K562 (cell line): ENCODE results near the gene DHRS2. TPM values are rescaled to one million over a fixed set of nuclear protein-coding genes. Genes with fewer than 3 reads are reported as not detected.

Experiments
- ATAC-seq: fragments of 200-7000 bp; cut with Tn5 transposase; 3 replicates; pipeline ENCODE4 v1.9.1; 2020; ENCODE audit warnings: moderate library complexity
- BruUV-seq: library from RNA; stranded (reverse); fragments of 400-500 nt; replicated peaks from 2 replicates; lab custom pipeline; 2021; lab: Mats Ljungman, UMichigan
- CTCF ChIA-PET: fragments of 300-600 bp; formaldehyde crosslinking; extraction: SDS; loops from one replicate; lab custom pipeline; 2021; ENCODE audit warnings: low intra/inter-chr PET ratio; lab: Yijun Ruan, JAX
- POLR2A ChIA-PET: fragments of 300-600, 350-650 bp; sonication (Branson Sonifier 250); formaldehyde crosslinking; extraction: SDS; loops from one replicate; lab custom pipeline; 2021; ENCODE audit warnings: antibody characterized with exemption, inconsistent platforms; lab: Yijun Ruan, JAX
- DNase-seq, 4 experiments: peaks; one replicate each; pipeline versions ENCODE4 v3.0.0 to v3.0.0-alpha.2; 2011 to 2018; ENCODE audit warnings: low spot score in 3 of 4, mixed read lengths in 3 of 4; ENCODE audit errors: extremely low read depth in 1 of 4
- FAIRE-seq: peaks from 2 replicates; lab custom pipeline; 2011; peaks lifted over from hg19 to GRCh38; lab: Jason Lieb, UNC
- H2AFZ ChIP-seq: 2 replicates; pipeline ENCODE4 v1.6.0; 2011; ENCODE audit warnings: low read depth, low read length, control low read depth, inconsistent platforms
- H3K27ac ChIP-seq: fragments of 200-600 bp; 3 replicates; pipeline ENCODE4 v1.8.0; 2011; ENCODE audit warnings: low read depth, mild to moderate bottlenecking, control low read depth, inconsistent platforms, low read length, moderate library complexity, mixed read lengths; ENCODE audit errors: extremely low read depth
- H3K27me3 ChIP-seq, 2 experiments: fragments of 300-600 bp in 1 of 2; 2 replicates in 1 of 2; 3 replicates in 1 of 2; pipeline versions ENCODE4 v1.6.0 to v1.8.0; 2011; ENCODE audit warnings: inconsistent platforms in 2 of 2, low read length in 2 of 2, mild to moderate bottlenecking in 1 of 2, mixed read lengths in 1 of 2, moderate library complexity in 1 of 2; ENCODE audit not compliant: control insufficient read depth in 2 of 2, insufficient read depth in 2 of 2
- H3K36me3 ChIP-seq: fragments of 300-600 bp; 3 replicates; pipeline ENCODE4 v1.8.0; 2011; ENCODE audit warnings: mild to moderate bottlenecking, low read length, inconsistent platforms; ENCODE audit not compliant: control insufficient read depth, insufficient read depth
- H3K4me1 ChIP-seq, 2 experiments: fragments of 200-600 bp in 1 of 2; replicated peaks in 1 of 2; 2 replicates in 1 of 2; 3 replicates in 1 of 2; pipeline versions ENCODE4 v1.5.1 to v1.8.0; 2011; ENCODE audit warnings: inconsistent platforms in 2 of 2, low read length in 2 of 2, mild to moderate bottlenecking in 1 of 2, mixed read lengths in 1 of 2, moderate library complexity in 1 of 2; ENCODE audit not compliant: control insufficient read depth in 2 of 2, insufficient read depth in 2 of 2
- H3K4me2 ChIP-seq: 2 replicates; pipeline ENCODE4 v1.6.1; 2011; ENCODE audit warnings: low read length, control low read depth, inconsistent platforms, mixed read lengths; ENCODE audit not compliant: insufficient read depth
- H3K4me3 ChIP-seq: fragments of 200-600 bp; sonication (generic), shearing (Covaris generic); 2 replicates; pipeline ENCODE4 v1.5.1; 2016; ENCODE audit warnings: control low read depth, inconsistent platforms
- H3K79me2 ChIP-seq: fragments of 200-600 bp; 3 replicates; pipeline ENCODE4 v1.8.0; 2011; ENCODE audit warnings: low read length, inconsistent platforms; ENCODE audit not compliant: control insufficient read depth, insufficient read depth
- H3K9ac ChIP-seq, 2 experiments: 2 replicates each; pipeline versions ENCODE4 v1.6.0 to v1.6.1; 2011; ENCODE audit warnings: low read depth in 2 of 2, low read length in 2 of 2, control low read depth in 1 of 2, inconsistent platforms in 1 of 2, mild to moderate bottlenecking in 1 of 2, mixed read lengths in 1 of 2; ENCODE audit not compliant: insufficient read depth in 1 of 2
- H3K9me1 ChIP-seq: one replicate; pipeline ENCODE4 v1.6.0; 2011; ENCODE audit warnings: inconsistent platforms, mild to moderate bottlenecking, low read length, moderate library complexity; ENCODE audit not compliant: control insufficient read depth, insufficient read depth
- H3K9me3 ChIP-seq: replicated peaks from 2 replicates; pipeline ENCODE4 v1.5.1; 2011; ENCODE audit warnings: low read depth, low read length, inconsistent platforms; ENCODE audit not compliant: control insufficient read depth, insufficient read depth
- H4K20me1 ChIP-seq: replicated peaks from 2 replicates; pipeline ENCODE4 v1.6.1; 2011; ENCODE audit warnings: low read length, inconsistent platforms, mixed read lengths; ENCODE audit not compliant: control insufficient read depth, insufficient read depth
- C11orf30 ChIP-seq: fragments of 450-650 bp; IDR thresholded peaks from 2 replicates; pipeline ENCODE4 v1.6.1; 2016; ENCODE audit warnings: low read depth, mild to moderate bottlenecking
- DPF2 ChIP-seq: fragments of 450-650 bp; IDR thresholded peaks from 2 replicates; pipeline ENCODE4 v1.6.1; 2016
- GATA2 ChIP-seq: sonication (generic); formaldehyde crosslinking; IDR thresholded peaks from 2 replicates; pipeline ENCODE4 v1.4.0; 2020; ENCODE audit warnings: mild to moderate bottlenecking, missing genetic modification reagents
- HEY1 ChIP-seq: fragments of 250-450 bp; sonication (Bioruptor Pico); IDR thresholded peaks from 2 replicates; pipeline ENCODE4 v1.5.0; 2020; ENCODE audit warnings: mild to moderate bottlenecking, moderate library complexity, borderline replicate concordance
- MAFF ChIP-seq: IDR thresholded peaks from 2 replicates; pipeline ENCODE4 v1.6.1; 2012; ENCODE audit warnings: low read length, improper control_type of control experiment
- MAFK ChIP-seq: IDR thresholded peaks from 2 replicates; pipeline ENCODE4 v1.6.1; 2011; ENCODE audit warnings: low read length, improper control_type of control experiment
- MCM7 ChIP-seq, 2 experiments: fragments of 450-650 bp; IDR thresholded peaks; 2 replicates each; pipeline ENCODE4 v1.6.1; 2016 to 2018
- NUFIP1 ChIP-seq: fragments of 450-650 bp; IDR thresholded peaks from 2 replicates; pipeline ENCODE4 v1.6.1; 2018; ENCODE audit not compliant: partially characterized antibody
- PCBP1 ChIP-seq: fragments of 200-400 bp; formaldehyde crosslinking; IDR thresholded peaks from 2 replicates; pipeline ENCODE4 v1.6.1; 2018; ENCODE audit warnings: mild to moderate bottlenecking, low read depth, low read length; ENCODE audit not compliant: poor library complexity, severe bottlenecking
- PKNOX1 ChIP-seq: fragments of 450-650 bp; IDR thresholded peaks from 2 replicates; pipeline ENCODE4 v1.6.1; 2016
- PRPF4 ChIP-seq: fragments of 200-400 bp; formaldehyde crosslinking; IDR thresholded peaks from one replicate; pipeline ENCODE4 v1.6.1; 2017; ENCODE audit warnings: low read length, low read depth, mild to moderate bottlenecking; ENCODE audit not compliant: insufficient read depth, poor library complexity, severe bottlenecking
- RBFOX2 ChIP-seq: fragments of 200-400 bp; formaldehyde crosslinking; IDR thresholded peaks from 2 replicates; pipeline ENCODE4 v1.6.1; 2017; ENCODE audit warnings: low read depth, mild to moderate bottlenecking, low read length, moderate library complexity
- RFX7 ChIP-seq: fragments of 250-450 bp; sonication (Bioruptor Pico); IDR thresholded peaks from 2 replicates; pipeline ENCODE4 v1.5.1; 2021; ENCODE audit warnings: mild to moderate bottlenecking
- SIN3B ChIP-seq: fragments of 450-650 bp; IDR thresholded peaks from 2 replicates; pipeline ENCODE4 v1.6.1; 2017; ENCODE audit warnings: low read depth, mild to moderate bottlenecking, moderate library complexity
- TAF1 ChIP-seq: IDR thresholded peaks from 2 replicates; pipeline ENCODE4 v1.6.1; 2011; ENCODE audit warnings: mild to moderate bottlenecking, low read length, moderate library complexity; ENCODE audit not compliant: insufficient read depth, control insufficient read depth, severe bottlenecking; ENCODE audit errors: extremely low read depth
- ZBTB8A ChIP-seq: fragments of 450-650 bp; IDR thresholded peaks from 2 replicates; pipeline ENCODE4 v1.6.1; 2018; ENCODE audit warnings: mild to moderate bottlenecking, moderate library complexity; ENCODE audit not compliant: partially characterized antibody
- ZEB2 ChIP-seq: fragments of 450-650 bp; IDR thresholded peaks from 2 replicates; pipeline ENCODE4 v1.6.1; 2016
- ZNF124 ChIP-seq: sonication (generic); formaldehyde crosslinking; IDR thresholded peaks from 2 replicates; pipeline ENCODE4 v1.8.1; 2022; ENCODE audit warnings: missing genetic modification reagents
- WGBS: fragments of 100-300 bp; shearing (Covaris generic); methylation state at CpG from one replicate; pipeline ENCODE4 v1.1.6; 2016; ENCODE audit warnings: low coverage, mixed read lengths; ENCODE audit not compliant: insufficient coverage; ENCODE audit errors: missing lambda C conversion rate; 5-methylcytosine and 5-hydroxymethylcytosine counted together
- in situ Hi-C: fragments of 300-500 bp; cut with MboI; formaldehyde crosslinking; loops from 4 replicates; pipeline ENCODE4 v1.15.0; 2018; ENCODE audit warnings: inconsistent platforms, mixed read lengths
- intact Hi-C: fragments of 100-400 bp; cut with micrococcal nuclease; formaldehyde crosslinking; loops from 2 replicates; pipeline ENCODE4 v1.14.2; 2022
- polyA plus RNA-seq, 8 experiments: library from polyadenylated mRNA; depleted of rRNA in 4 of 8; stranded (reverse) in 5 of 8; unstranded in 3 of 8; fragments of >200 nt; fragmentation: Nextera tagmentation in 2 of 8; fragmentation: Illumina TruSeq in 1 of 8; extraction: Ambion mirVana in 2 of 8; extraction: Trizol in 1 of 8; gene quantifications; 2 replicates each; pipeline versions ENCODE4 v1.2.1 to v1.2.3, GENCODE V29; 2011 to 2014; ENCODE audit warnings: inconsistent platforms in 1 of 8, missing spikeins in 1 of 8
- total RNA-seq, 7 experiments: library from RNA; depleted of rRNA in 6 of 7; stranded (reverse); fragments of >200 nt in 6 of 7; fragmentation: Illumina TruSeq in 2 of 7; extraction: Trizol in 2 of 7; gene quantifications; 2 replicates each; pipeline versions ENCODE4 v1.2.1 to v1.2.3, GENCODE V29; 2011 to 2021; ENCODE audit warnings: low replicate concordance in 1 of 7
- TF ChIP-seq, protein P1 (sequence below): fragments of 450-650 bp; formaldehyde crosslinking; IDR thresholded peaks from 2 replicates; pipeline ENCODE4 v1.4.0; 2020; ENCODE audit warnings: mild to moderate bottlenecking
- TF ChIP-seq, protein P2 (sequence below), 3 experiments: fragments of 200-800 bp in 1 of 3; sonication (Bioruptor generic) in 1 of 3; sonication (generic) in 1 of 3; formaldehyde crosslinking in 1 of 3; IDR thresholded peaks; 2 replicates each; pipeline versions ENCODE4 v1.6.1 to v1.8.0; 2016 to 2022; ENCODE audit warnings: mild to moderate bottlenecking in 2 of 3, missing compliant biosample characterization in 2 of 3, missing genetic modification characterization in 2 of 3, missing genetic modification reagents in 1 of 3

DHRS2 gene
- total and polyA plus RNA-seq, 9 of the 15 experiments (the other 6 are each of a cell fraction or from before 2014, with no cell fraction given) = 2.9 to 96.8 (median 64.4) TPM

- H3K4me3 ChIP-seq = no peak overlapping the region
- H3K27ac ChIP-seq = no peak overlapping the region
- no peak for DNase-seq
- no TSS peak for BruUV-seq
- H4K20me1 ChIP-seq = no peaks in the 10 kb centered on the region
- no peaks in the 10 kb centered on the region; a peak in 1 of 5 replicates for H3K27me3 ChIP-seq
- H2AFZ ChIP-seq = no peak overlapping the region
- intact Hi-C loops (no loop called here), in situ Hi-C loops (no loop called here)
- H3K9ac ChIP-seq = no peak overlapping the region
- H3K36me3 ChIP-seq = no peaks in the 10 kb centered on the region
- peak; percentile 21 for ATAC-seq
- H3K4me2 ChIP-seq = no peak overlapping the region
- 38% methylated on average over 6 of the region's 6 CpGs for WGBS
- no peaks in the 10 kb centered on the region for H3K79me2 ChIP-seq
- FAIRE-seq = no peak
- no peaks in the 10 kb centered on the region for H3K9me3 ChIP-seq
- H3K9me1 ChIP-seq = no peaks in the 10 kb centered on the region
- ChIA-PET POLR2A (interaction anchor here (0.6 kb wide), 1 partner anchor 9 kb away, joined by 3 read pairs; no protein-coding TSS in a partner anchor), CTCF (no interaction called here)
- H3K4me1 ChIP-seq = peaks cover 7 to 9% of the 10 kb centered on the region in 2 experiments; a peak in 3 of 5 replicates
- TF ChIP-seq MAFF = peak; percentile 12; the same call in 1 of the 2 replicates
- no peak for TF ChIP-seq HEY1 (CRISPR knock-in tag)
- TF ChIP-seq, protein P1, sequence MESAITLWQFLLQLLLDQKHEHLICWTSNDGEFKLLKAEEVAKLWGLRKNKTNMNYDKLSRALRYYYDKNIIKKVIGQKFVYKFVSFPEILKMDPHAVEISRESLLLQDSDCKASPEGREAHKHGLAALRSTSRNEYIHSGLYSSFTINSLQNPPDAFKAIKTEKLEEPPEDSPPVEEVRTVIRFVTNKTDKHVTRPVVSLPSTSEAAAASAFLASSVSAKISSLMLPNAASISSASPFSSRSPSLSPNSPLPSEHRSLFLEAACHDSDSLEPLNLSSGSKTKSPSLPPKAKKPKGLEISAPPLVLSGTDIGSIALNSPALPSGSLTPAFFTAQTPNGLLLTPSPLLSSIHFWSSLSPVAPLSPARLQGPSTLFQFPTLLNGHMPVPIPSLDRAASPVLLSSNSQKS (CRISPR knock-in tag) = no peak
- no peak for TF ChIP-seq NUFIP1
- TF ChIP-seq C11orf30 = peak; percentile 41; the same call in 1 of the 2 replicates
- TF ChIP-seq PRPF4 = no peak
- no peak for TF ChIP-seq TAF1
- 0 out of 2 replicates have a peak, but pooled peaks have one; percentile 11 for TF ChIP-seq RBFOX2
- TF ChIP-seq, protein P2, sequence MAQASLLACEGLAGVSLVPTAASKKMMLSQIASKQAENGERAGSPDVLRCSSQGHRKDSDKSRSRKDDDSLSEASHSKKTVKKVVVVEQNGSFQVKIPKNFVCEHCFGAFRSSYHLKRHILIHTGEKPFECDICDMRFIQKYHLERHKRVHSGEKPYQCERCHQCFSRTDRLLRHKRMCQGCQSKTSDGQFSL (CRISPR knock-in tag; IDR thresholded peaks at IDR 0.05) = no peak
- TF ChIP-seq, protein P2 (tag; IDR thresholded peaks at IDR 0.05) = no peak
- TF ChIP-seq PCBP1 = no peak
- peak; percentile 33; the same call in 1 of the 2 replicates for TF ChIP-seq MAFK
- no peak for TF ChIP-seq SIN3B
- no peak for TF ChIP-seq MCM7 (IDR thresholded peaks at IDR 0.05)
- TF ChIP-seq GATA2 = no peak
- no peak for TF ChIP-seq DPF2
- TF ChIP-seq RFX7 = no peak
- TF ChIP-seq ZEB2 = no peak
- TF ChIP-seq PKNOX1 = no peak
- TF ChIP-seq ZNF124 (CRISPR knock-in tag) = no peak
- TF ChIP-seq ZBTB8A = no peak
Measured at GRCh38 chr14:23646648-23647549, 10.7 kb downstream of the DHRS2 start.
